HG02938 (cell line): ENCODE data around the gene TRPC4AP.

Source experiments
- ATAC-seq: cut with Tn5 transposase; IDR thresholded peaks from one replicate; pipeline ENCODE4 v1.9.1; 2021; ENCODE audit warnings: mild to moderate bottlenecking, moderate library complexity; ENCODE audit not compliant: unreplicated experiment

The TRPC4AP gene

DNA sequence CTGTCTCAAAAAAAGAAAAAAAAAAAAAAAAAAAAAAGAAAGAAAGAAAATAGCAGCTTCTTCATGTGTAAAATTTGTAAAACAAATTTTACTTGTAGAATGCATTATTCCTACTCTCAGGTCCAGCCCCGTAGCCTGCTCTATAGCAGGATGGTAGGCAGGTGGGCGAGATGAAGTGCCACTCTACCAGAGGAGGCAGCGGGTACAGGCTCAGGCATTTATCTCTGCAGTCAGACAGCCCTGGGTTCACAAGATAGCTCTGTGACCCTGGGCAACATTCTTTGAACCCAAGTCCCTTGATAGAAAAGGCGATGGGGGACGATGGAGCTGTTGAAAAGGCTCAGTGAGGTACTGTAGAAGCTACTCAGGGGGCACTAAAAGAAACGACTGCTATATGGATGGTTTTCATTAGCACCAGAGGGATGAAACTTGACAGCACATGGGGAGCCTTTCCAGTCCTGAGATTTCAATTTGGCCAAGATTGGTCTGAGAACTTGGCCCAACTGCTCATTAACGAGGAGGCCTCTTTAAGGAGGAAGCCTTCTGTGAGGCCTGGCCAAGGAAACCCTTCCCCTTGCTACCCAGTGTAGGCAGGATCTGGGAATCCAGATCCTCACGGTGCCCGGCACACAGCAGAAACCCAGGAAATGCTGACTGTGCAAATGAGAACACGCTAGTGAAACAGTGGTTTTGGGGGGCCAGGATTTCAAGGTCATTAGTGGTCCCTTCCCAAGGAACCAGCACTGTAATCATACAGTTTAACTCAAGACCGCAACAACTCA is 73.8 kb downstream of the TRPC4AP start:
- ATAC-seq = no peak

DNA sequence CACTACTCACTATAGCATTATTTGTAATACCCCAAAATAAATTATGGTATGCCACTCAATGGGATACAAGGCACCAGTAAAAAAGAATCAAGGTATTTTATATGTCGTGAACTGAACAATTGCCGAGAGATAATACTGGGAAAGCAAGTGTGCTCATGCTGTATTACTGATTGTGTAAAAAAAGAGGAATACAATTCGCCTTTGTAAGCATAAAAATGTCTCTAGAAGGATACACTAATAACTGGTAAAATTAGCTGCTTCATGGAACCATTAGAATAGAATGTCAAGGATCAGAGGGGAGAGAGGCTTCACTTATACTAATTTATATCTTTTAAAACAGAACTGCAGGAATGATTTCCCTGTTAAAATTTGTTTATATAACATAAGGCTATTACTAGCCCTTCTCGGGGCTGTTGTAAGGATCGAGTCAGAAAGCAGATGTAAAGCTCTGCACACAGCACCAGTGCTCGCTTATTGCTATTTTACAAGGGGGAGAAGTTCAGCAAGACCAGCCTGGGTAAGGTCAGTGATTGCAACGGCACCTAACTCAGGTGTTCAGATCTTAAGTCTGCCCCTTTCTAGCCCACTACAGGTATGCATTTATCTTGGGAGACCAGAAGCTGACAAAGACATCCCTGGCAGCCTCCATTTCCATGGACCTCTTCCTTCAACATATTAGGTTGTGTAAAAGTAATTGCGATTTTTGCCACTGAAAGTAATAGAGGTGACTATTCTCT is 75.3 kb downstream of the TRPC4AP start:
- ATAC-seq = no peak

GRCh38 chr20:35015863-35016193 is 76.8 kb downstream of the TRPC4AP start:
- no peak for ATAC-seq

GRCh38 chr20:35014537-35014936 is 78.1 kb downstream of the TRPC4AP start:
- no peak for ATAC-seq

DNA sequence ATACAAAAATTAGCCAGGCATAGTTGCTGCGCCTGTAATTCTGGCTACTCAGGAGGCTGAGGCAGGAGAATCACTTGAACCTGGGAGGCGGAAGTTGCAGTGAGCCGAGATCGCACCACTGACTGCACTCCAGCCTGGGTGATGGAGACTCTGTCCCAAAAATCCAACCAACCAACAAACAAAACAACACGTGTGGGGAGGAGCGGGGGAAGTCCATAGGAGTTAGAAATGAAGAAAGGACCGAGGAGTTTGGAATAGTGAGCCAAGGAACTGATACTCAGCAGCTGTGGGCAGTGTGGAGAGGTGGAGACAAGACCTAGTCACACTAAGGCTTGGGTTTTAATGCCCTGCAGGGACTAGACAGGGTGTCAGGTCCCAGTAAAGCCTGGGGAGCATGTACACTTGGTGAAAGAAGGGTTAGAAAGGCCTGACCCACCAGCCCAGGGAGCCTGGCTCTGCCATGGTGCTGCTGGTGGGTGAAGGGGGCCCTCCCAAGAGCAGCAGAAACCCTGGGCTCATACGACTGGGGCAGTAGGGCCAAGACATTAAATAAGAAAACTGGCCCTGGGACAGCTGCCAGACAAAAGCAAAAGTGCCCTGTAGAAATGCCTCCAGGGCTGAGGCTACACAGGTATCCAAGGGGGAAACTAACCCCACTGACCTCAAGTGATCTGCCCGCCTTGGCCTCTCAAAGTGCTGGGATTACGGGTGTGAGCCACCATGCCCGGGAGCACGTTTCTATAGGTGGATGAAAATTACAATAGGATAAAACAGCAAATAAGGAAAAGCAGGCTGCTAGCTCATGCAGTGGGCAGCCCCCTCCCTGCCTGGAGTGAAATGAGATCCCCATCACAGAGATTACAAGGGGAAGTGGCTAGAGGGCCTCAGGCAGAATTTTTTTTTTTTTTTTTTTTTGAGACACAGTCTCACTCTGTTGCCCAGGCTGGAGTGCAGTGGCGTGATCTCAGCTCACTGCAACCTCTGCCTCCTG is 78.9 kb downstream of the TRPC4AP start:
- ATAC-seq = no peak

GRCh38 chr20:35012227-35013069 is 80.2 kb downstream of the TRPC4AP start:
- ATAC-seq = no peak

DNA sequence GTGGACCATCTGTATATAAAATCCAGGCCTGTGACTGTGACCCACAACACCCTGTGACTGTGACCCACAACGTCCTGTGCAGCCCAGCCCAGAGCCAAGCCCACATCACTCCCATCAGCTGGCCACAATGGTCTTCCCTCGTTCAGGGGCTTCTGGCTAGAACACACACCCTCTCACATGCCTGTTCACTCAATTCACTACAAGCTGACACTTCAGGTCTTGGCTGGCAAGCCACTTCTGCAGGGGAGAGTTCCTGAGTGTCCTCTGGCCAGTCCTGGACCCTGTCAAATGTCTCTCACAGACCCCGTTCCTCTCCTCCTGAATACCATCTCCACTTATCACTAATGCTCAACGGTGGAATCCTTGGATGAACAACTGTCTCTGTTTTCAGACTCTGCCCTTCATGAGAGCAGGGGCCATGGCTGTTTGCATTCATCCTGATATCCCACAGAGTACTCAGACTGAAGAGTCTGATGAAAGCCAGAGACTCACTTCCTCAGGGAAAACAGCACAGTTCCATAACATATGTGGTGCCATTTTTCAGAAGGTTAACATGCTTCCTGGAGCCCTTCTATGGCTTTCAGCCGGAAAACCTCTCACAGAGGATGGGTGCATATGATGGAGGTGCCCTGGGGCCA is 80.9 kb downstream of the TRPC4AP start:
- no peak for ATAC-seq

GRCh38 chr20:35010405-35011192 is 82.0 kb downstream of the TRPC4AP start:
- ATAC-seq = no peak

DNA sequence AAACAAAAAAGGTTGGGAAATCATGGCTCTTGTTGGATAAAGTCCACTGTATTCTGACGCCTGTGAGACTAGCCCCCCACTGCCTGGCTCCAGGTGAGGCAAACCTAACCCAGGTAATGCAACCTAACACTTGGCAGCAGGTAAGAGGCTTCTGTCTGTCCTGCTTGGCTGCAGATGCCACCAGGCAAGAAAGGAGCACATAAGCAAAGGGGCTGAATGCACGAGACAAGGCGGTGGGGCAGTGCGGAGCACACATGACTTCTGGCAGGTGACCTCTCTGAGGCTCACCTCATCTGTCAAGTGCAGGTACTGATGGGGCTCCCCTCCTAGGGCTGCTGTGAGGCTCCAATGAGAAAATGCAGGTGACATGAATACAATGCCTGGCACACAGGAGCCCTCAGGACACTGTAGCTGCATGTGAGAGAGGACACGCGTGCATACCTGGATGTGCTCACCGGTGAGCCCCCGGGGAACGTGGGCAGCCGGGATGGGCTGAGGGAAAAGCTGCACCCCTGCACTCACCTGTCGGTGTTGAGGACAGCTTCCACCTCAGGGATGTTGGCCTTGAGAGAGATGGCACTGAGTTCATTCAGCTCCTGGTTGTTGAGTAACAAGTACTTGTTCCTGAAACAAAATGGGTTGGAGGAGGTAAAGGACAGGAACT is 82.8 kb downstream of the TRPC4AP start:
- no peak for ATAC-seq

GRCh38 chr20:35008411-35009342 is 83.9 kb downstream of the TRPC4AP start:
- no peak for ATAC-seq

GRCh38 chr20:35007891-35008290 is 84.7 kb downstream of the TRPC4AP start:
- no peak for ATAC-seq

- no peak for ATAC-seq
Measured at GRCh38 chr20:35007413-35007812, 85.2 kb downstream of the TRPC4AP start.

DNA sequence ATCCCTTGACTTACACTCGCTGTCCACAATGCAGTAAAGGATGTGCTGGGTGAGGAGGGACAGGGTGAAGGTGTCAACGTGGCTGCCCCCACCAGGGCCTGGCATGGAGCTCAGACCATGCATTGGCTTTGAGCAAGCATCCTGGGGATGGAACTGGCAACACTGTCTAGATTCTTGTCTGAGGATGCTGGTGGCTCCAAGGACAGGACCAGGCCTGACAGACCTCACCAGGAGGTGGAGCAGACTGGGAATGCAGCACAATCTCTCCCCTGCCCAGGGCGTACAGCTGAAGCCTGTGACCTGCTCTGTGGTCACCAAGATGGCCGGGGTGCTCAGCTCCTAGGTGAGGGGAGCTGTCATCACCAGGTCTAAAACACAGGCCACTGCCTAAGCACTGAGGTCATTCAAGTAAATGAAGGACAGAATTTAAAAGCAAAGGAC is 86.1 kb downstream of the TRPC4AP start:
- no peak for ATAC-seq

DNA sequence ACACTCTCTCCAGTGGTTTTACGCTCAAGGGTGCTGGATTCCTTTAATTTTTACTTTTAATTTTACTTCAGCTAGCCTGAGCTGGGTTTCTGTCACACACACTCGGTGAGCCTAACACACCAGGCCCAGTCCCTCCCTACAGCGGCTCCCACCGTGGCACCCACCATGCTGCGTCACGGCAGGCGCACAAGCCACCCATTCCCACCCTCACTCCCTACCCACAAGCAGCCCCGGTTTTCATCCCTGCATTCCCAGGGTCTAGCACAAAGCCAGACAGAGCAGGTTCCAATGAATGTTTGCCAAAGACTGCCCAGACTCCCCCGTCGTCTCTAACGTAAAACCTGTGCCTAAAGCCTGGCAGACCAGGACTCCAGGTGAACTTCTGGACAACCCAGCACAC is 86.6 kb downstream of the TRPC4AP start:
- ATAC-seq = no peak

GRCh38 chr20:35005463-35005961 is 87.1 kb downstream of the TRPC4AP start:
- no peak for ATAC-seq

- no peak for ATAC-seq
Measured at GRCh38 chr20:35004749-35005462, 87.7 kb downstream of the TRPC4AP start.
